Gastroesophageal sphincter (tissue), 3 donors: Measurements from ENCODE around the gene NTHL1.

Source experiments
- POLR2A ChIP-seq, 2 donors: fragments of 450-650 bp; IDR thresholded peaks; one replicate each; pipeline ENCODE4 v1.6.1; 2017; ENCODE audit warnings: antibody characterized with exemption in 2 of 2, mild to moderate bottlenecking in 2 of 2, moderate library complexity in 1 of 2
- TF ChIP-seq, protein P1 (sequence below), 4 experiments: fragments of 200-600 bp in 2 of 4; fragments of 450-650 bp in 2 of 4; sonication (generic) in 1 of 4; IDR thresholded peaks; one replicate each; pipeline ENCODE4 v1.5.1; 2017 to 2019; ENCODE audit warnings: antibody characterized with exemption in 4 of 4, mild to moderate bottlenecking in 2 of 4, moderate library complexity in 2 of 4

DNA sequence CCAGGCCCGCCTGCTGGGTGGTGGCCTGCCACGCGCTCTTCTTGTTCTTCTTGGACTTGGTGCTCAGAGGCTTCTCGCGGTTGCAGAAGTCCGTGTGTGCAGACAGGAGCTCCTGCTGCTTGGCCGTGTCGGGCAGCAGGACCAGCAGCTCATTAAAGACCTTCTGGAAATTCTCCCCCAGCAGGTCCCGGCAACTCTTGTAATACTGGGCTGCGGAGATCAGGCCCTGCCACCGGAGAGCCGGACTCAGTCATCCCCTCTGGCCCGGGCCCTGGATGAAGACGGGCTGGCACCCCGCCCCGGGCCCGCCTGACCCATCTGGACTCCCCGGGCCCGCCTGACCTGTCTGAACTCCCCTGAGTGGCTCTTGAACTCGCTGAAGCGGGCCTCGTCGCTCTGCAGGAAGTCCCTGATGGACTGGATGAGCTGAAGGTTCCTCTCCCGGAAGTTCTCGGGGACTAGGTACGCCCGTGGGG is 49.2 kb downstream of the NTHL1 start:
- TF ChIP-seq, protein P1, sequence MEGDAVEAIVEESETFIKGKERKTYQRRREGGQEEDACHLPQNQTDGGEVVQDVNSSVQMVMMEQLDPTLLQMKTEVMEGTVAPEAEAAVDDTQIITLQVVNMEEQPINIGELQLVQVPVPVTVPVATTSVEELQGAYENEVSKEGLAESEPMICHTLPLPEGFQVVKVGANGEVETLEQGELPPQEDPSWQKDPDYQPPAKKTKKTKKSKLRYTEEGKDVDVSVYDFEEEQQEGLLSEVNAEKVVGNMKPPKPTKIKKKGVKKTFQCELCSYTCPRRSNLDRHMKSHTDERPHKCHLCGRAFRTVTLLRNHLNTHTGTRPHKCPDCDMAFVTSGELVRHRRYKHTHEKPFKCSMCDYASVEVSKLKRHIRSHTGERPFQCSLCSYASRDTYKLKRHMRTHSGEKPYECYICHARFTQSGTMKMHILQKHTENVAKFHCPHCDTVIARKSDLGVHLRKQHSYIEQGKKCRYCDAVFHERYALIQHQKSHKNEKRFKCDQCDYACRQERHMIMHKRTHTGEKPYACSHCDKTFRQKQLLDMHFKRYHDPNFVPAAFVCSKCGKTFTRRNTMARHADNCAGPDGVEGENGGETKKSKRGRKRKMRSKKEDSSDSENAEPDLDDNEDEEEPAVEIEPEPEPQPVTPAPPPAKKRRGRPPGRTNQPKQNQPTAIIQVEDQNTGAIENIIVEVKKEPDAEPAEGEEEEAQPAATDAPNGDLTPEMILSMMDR (IDR thresholded peaks at IDR 0.05) = no peak
- TF ChIP-seq POLR2A (IDR thresholded peaks at IDR 0.05) = no peak
